Activated CD4-positive, alpha-beta T cell treated with anti-CD3 and anti-CD28 coated beads, Interleukin-2, amount 10 ng/mL, durations not matched to agents 7 days and 5 days (primary cell): ENCODE data around the gene SOX12. TPM values are rescaled to one million over a fixed set of nuclear protein-coding genes. Genes with fewer than 3 reads are reported as not detected.

Source experiments
- CTCF ChIA-PET: fragments of 350-600 bp; sonication (Branson Sonifier 250); formaldehyde crosslinking; loops from one replicate; lab custom pipeline; 2021; ENCODE audit warnings: antibody characterized with exemption; lab: Charles Lee
- POLR2A ChIA-PET: fragments of 350-600 bp; sonication (Branson Sonifier 250); formaldehyde crosslinking; loops from one replicate; lab custom pipeline; 2021; ENCODE audit warnings: antibody characterized with exemption; lab: Charles Lee
- DNase-seq: peaks from one replicate; pipeline ENCODE4 v3.0.0-alpha.2; 2020
- H3K27ac Mint-ChIP-seq: one replicate; pipeline ENCODE4 v1.8.0; 2021; ENCODE audit warnings: mild to moderate bottlenecking, moderate library complexity, mixed read lengths
- H3K27me3 Mint-ChIP-seq: one replicate; pipeline ENCODE4 v1.8.0; 2021; ENCODE audit warnings: mixed read lengths
- H3K36me3 Mint-ChIP-seq: one replicate; pipeline ENCODE4 v1.8.0; 2021; ENCODE audit warnings: low read depth, mixed read lengths
- H3K4me1 Mint-ChIP-seq: one replicate; pipeline ENCODE4 v1.8.0; 2021; ENCODE audit warnings: mixed read lengths
- H3K4me3 Mint-ChIP-seq: one replicate; pipeline ENCODE4 v1.8.0; 2021; ENCODE audit warnings: mild to moderate bottlenecking, moderate library complexity, mixed read lengths
- H3K9me3 Mint-ChIP-seq: one replicate; pipeline ENCODE4 v1.8.0; 2021; ENCODE audit warnings: mixed read lengths
- total RNA-seq, 2 experiments: library from RNA; stranded (reverse); gene quantifications; one replicate each; pipeline ENCODE4 v1.2.3, GENCODE V29; 2021

The SOX12 gene
- total RNA-seq, 2 experiments from 2014 or later, result 5.6 to 6.0 TPM

GRCh38 chr20:294602-295001, 30.8 kb upstream of the SOX12 start:
- peaks cover 35% of the 10 kb centered on the region for H3K4me1 Mint-ChIP-seq
- H3K4me3 Mint-ChIP-seq, result no peak overlapping the region
- ChIA-PET CTCF (interaction anchor here (0.9 kb wide), 1 partner anchor 9 kb away, joined by 3 read pairs; no protein-coding TSS in a partner anchor), POLR2A (no interaction called here)
- peaks cover 21% of the 10 kb centered on the region for H3K36me3 Mint-ChIP-seq
- no peak overlapping the region for H3K27ac Mint-ChIP-seq
- no peak for DNase-seq
- no peaks in the 10 kb centered on the region for H3K9me3 Mint-ChIP-seq
- H3K27me3 Mint-ChIP-seq, result no peaks in the 10 kb centered on the region

- CTCF ChIA-PET, result no interaction called here
- peak overlapping the region; percentile 98 for H3K4me3 Mint-ChIP-seq
- H3K4me1 Mint-ChIP-seq, result peaks cover 39% of the 10 kb centered on the region
- no peaks in the 10 kb centered on the region for H3K9me3 Mint-ChIP-seq
- POLR2A ChIA-PET, result no interaction called here
- H3K27ac Mint-ChIP-seq, result peak overlapping the region; percentile 100
- peaks cover 31% of the 10 kb centered on the region for H3K36me3 Mint-ChIP-seq
- DNase-seq, result no peak
- H3K27me3 Mint-ChIP-seq, result no peaks in the 10 kb centered on the region
Measured at GRCh38 chr20:295804-296203, 29.5 kb upstream of the SOX12 start.

GRCh38 chr20:297098-297924, 28.0 kb upstream of the SOX12 start, which contains the start of gene ZCCHC3:
Gene ZCCHC3 (plus strand): TSS chr20:297570. CDS start chr20:297587, 17 bp downstream.
- H3K9me3 Mint-ChIP-seq, result no peaks in the 10 kb centered on the region
- ChIA-PET CTCF (interaction anchor here (0.5 to 1.1 kb wide), 3 partner anchors 19 to 228 kb away, joined by 3 read pairs; no protein-coding TSS in a partner anchor), POLR2A (no interaction called here)
- peaks cover 53% of the 10 kb centered on the region for H3K4me1 Mint-ChIP-seq
- H3K27me3 Mint-ChIP-seq, result no peaks in the 10 kb centered on the region
- H3K27ac Mint-ChIP-seq, result peak within 1 kb of the TSS; percentile 100
- DNase-seq, result peak; percentile 87
- peak within 1 kb of the TSS; percentile 98 for H3K4me3 Mint-ChIP-seq
- peaks cover 42% of the 10 kb centered on the region for H3K36me3 Mint-ChIP-seq

- Mint-ChIP-seq H3K36me3 (peaks cover 43% of the 10 kb centered on the region), H3K27ac (peak overlapping the region; percentile 98), H3K9me3 (no peaks in the 10 kb centered on the region), H3K4me1 (peaks cover 54% of the 10 kb centered on the region), H3K27me3 (no peaks in the 10 kb centered on the region), H3K4me3 (peak overlapping the region; percentile 89)
- peak; percentile 56 for DNase-seq
- ChIA-PET CTCF (interaction anchor here (0.6 to 1.4 kb wide), 2 partner anchors 19 to 32 kb away, joined by 3 read pairs; no protein-coding TSS in a partner anchor), POLR2A (no interaction called here)
Measured at GRCh38 chr20:297925-298775, 27.2 kb upstream of the SOX12 start.

- peak; percentile 15 for DNase-seq
- Mint-ChIP-seq H3K4me3 (peak overlapping the region; percentile 89), H3K36me3 (peaks cover 43% of the 10 kb centered on the region), H3K27me3 (no peaks in the 10 kb centered on the region), H3K27ac (peak overlapping the region; percentile 98), H3K9me3 (no peaks in the 10 kb centered on the region), H3K4me1 (peaks cover 54% of the 10 kb centered on the region)
- POLR2A ChIA-PET, result no interaction called here
- CTCF ChIA-PET, result interaction anchor here (0.7 to 2.2 kb wide), 4 partner anchors 11 to 32 kb away, joined by 3 to 9 read pairs (median 4); no protein-coding TSS in a partner anchor
Measured at GRCh38 chr20:298776-299391, 26.5 kb upstream of the SOX12 start.

GRCh38 chr20:300345-300990, 24.9 kb upstream of the SOX12 start:
- Mint-ChIP-seq H3K9me3 (no peaks in the 10 kb centered on the region), H3K4me1 (peaks cover 47% of the 10 kb centered on the region), H3K4me3 (peak overlapping the region; percentile 7), H3K27ac (no peak overlapping the region), H3K27me3 (no peaks in the 10 kb centered on the region), H3K36me3 (peaks cover 43% of the 10 kb centered on the region)
- CTCF ChIA-PET, result interaction anchor here (1.3 to 2.4 kb wide), 3 partner anchors 12 to 30 kb away, joined by 4 to 9 read pairs (median 7); no protein-coding TSS in a partner anchor
- POLR2A ChIA-PET, result interaction anchor here (0.7 kb wide), 1 partner anchor 154 kb away, joined by 3 read pairs; no protein-coding TSS in a partner anchor
- no peak for DNase-seq

- Mint-ChIP-seq H3K4me3 (no peak overlapping the region), H3K4me1 (peaks cover 33% of the 10 kb centered on the region), H3K36me3 (peaks cover 40% of the 10 kb centered on the region), H3K27ac (no peak overlapping the region), H3K9me3 (no peaks in the 10 kb centered on the region), H3K27me3 (no peaks in the 10 kb centered on the region)
- ChIA-PET POLR2A (no interaction called here), CTCF (interaction anchor here (0.9 to 2.4 kb wide), 2 partner anchors 20 to 22 kb away, joined by 3 to 7 read pairs; no protein-coding TSS in a partner anchor)
- DNase-seq, result no peak
Measured at GRCh38 chr20:301886-302848, 23.2 kb upstream of the SOX12 start.

- peaks cover 27% of the 10 kb centered on the region for H3K4me1 Mint-ChIP-seq
- no peak overlapping the region for H3K4me3 Mint-ChIP-seq
- no peaks in the 10 kb centered on the region for H3K9me3 Mint-ChIP-seq
- no peak for DNase-seq
- ChIA-PET POLR2A (no interaction called here), CTCF (interaction anchor here (0.6 kb wide), 1 partner anchor 18 kb away, joined by 3 read pairs; no protein-coding TSS in a partner anchor)
- no peaks in the 10 kb centered on the region for H3K27me3 Mint-ChIP-seq
- peaks cover 12% of the 10 kb centered on the region for H3K36me3 Mint-ChIP-seq
- no peak overlapping the region for H3K27ac Mint-ChIP-seq
Measured at GRCh38 chr20:305745-306144, 19.6 kb upstream of the SOX12 start.

- CTCF ChIA-PET, result no interaction called here
- POLR2A ChIA-PET, result no interaction called here
- Mint-ChIP-seq H3K4me1 (peaks cover 13% of the 10 kb centered on the region), H3K36me3 (no peaks in the 10 kb centered on the region), H3K27me3 (no peaks in the 10 kb centered on the region), H3K27ac (no peak overlapping the region), H3K9me3 (no peaks in the 10 kb centered on the region), H3K4me3 (no peak overlapping the region)
- DNase-seq, result no peak
Measured at GRCh38 chr20:308427-309038, 16.8 kb upstream of the SOX12 start.

- peak overlapping the region; percentile 16 for H3K27ac Mint-ChIP-seq
- ChIA-PET POLR2A (no interaction called here), CTCF (interaction anchor here (1.1 to 1.5 kb wide), 2 partner anchors 10 to 15 kb away, joined by 3 to 5 read pairs; no protein-coding TSS in a partner anchor)
- DNase-seq, result no peak
- H3K4me1 Mint-ChIP-seq, result peaks cover 13% of the 10 kb centered on the region
- H3K27me3 Mint-ChIP-seq, result no peaks in the 10 kb centered on the region
- H3K36me3 Mint-ChIP-seq, result no peaks in the 10 kb centered on the region
- no peaks in the 10 kb centered on the region for H3K9me3 Mint-ChIP-seq
- no peak overlapping the region for H3K4me3 Mint-ChIP-seq
Measured at GRCh38 chr20:309306-309840, 16.0 kb upstream of the SOX12 start.
